GM12878 (cell line): ENCODE data around the gene IZUMO3.

Experiments
- CREB1 ChIP-seq: IDR thresholded peaks from 2 replicates; pipeline ENCODE4 v1.6.1; 2012; ENCODE audit warnings: low read depth, mild to moderate bottlenecking, inconsistent platforms
- ESRRA ChIP-seq: IDR thresholded peaks from 2 replicates; pipeline ENCODE4 v1.6.1; 2012; ENCODE audit warnings: mild to moderate bottlenecking, low read length, improper control_type of control experiment
- EZH2 ChIP-seq: IDR thresholded peaks from 2 replicates; pipeline ENCODE4 v1.6.1; 2012; ENCODE audit warnings: low read depth, mild to moderate bottlenecking, control low read depth, inconsistent platforms, low read length, borderline replicate concordance; ENCODE audit not compliant: control insufficient read depth
- MXI1 ChIP-seq: fragments of 150-350 bp; IDR thresholded peaks from 2 replicates; pipeline ENCODE4 v1.6.1; 2011; ENCODE audit warnings: low read depth, mild to moderate bottlenecking, inconsistent platforms, low read length, improper control_type of control experiment
- POLR2A ChIP-seq: IDR thresholded peaks from 2 replicates; pipeline ENCODE4 v1.6.1; 2011; ENCODE audit warnings: low read depth, mild to moderate bottlenecking, low read length
- RBBP5 ChIP-seq: fragments of 200-600 bp; sonication (generic); conservative IDR thresholded peaks from 2 replicates; pipeline ENCODE4 v1.6.1; 2016
- SIX5 ChIP-seq: IDR thresholded peaks from 2 replicates; pipeline ENCODE4 v1.6.1; 2011; ENCODE audit warnings: mild to moderate bottlenecking, low read depth, low read length, moderate library complexity; ENCODE audit not compliant: severe bottlenecking
- SREBF2 ChIP-seq: IDR thresholded peaks from 2 replicates; pipeline ENCODE4 v1.6.1; 2012; ENCODE audit warnings: mild to moderate bottlenecking, low read length
- TF ChIP-seq, protein P1 (sequence below), 3 experiments: IDR thresholded peaks in 2 of 3; conservative IDR thresholded peaks in 1 of 3; 2 replicates each; pipeline ENCODE4 v1.5.1; 2011; ENCODE audit warnings: low read depth in 3 of 3, low read length in 3 of 3, mild to moderate bottlenecking in 3 of 3, control low read depth in 2 of 3, moderate library complexity in 2 of 3, inconsistent platforms in 1 of 3, mixed read lengths in 1 of 3; ENCODE audit not compliant: control insufficient read depth in 2 of 3, insufficient read depth in 1 of 3; ENCODE audit errors: extremely low read depth in 1 of 3
- TF ChIP-seq, protein P2 (sequence below): IDR thresholded peaks from 2 replicates; pipeline ENCODE4 v1.6.1; 2012; ENCODE audit warnings: low read depth, low read length, improper control_type of control experiment

DNA sequence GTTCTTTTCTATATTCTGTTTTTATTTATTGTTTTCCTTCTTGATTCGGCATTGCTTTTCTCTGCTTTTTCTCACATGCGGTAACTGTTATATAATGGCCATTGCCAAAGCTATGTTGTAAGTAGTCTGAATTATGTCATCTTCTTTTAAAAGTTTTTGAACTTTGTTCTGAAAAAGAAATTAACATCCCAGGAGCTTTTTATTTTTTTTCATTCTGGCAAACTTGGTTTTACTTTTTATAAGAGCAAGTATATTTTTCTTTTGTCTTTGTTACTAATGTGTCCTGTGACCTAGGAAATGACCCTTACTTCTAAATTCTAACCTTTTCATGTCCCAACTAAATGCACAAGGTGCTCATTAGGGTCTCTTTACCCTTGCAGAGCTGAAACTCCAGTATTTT lies 26.7 kb upstream of the IZUMO3 start:
- TF ChIP-seq POLR2A (no peak), MXI1 (no peak), RBBP5 (no peak), SREBF2 (no peak), ESRRA (no peak), SIX5 (no peak), EZH2 (no peak), CREB1 (no peak)
- TF ChIP-seq, protein P1, sequence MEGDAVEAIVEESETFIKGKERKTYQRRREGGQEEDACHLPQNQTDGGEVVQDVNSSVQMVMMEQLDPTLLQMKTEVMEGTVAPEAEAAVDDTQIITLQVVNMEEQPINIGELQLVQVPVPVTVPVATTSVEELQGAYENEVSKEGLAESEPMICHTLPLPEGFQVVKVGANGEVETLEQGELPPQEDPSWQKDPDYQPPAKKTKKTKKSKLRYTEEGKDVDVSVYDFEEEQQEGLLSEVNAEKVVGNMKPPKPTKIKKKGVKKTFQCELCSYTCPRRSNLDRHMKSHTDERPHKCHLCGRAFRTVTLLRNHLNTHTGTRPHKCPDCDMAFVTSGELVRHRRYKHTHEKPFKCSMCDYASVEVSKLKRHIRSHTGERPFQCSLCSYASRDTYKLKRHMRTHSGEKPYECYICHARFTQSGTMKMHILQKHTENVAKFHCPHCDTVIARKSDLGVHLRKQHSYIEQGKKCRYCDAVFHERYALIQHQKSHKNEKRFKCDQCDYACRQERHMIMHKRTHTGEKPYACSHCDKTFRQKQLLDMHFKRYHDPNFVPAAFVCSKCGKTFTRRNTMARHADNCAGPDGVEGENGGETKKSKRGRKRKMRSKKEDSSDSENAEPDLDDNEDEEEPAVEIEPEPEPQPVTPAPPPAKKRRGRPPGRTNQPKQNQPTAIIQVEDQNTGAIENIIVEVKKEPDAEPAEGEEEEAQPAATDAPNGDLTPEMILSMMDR (IDR thresholded peaks at IDR 0.05 in 2 of 3, conservative IDR thresholded peaks at IDR 0.05 in 1 of 3; ENCODE audit: control insufficient read depth in 2 of 3, extremely low read depth in 1 of 3, insufficient read depth in 1 of 3, low read depth in 3 of 3, low read length in 3 of 3): no peak
- TF ChIP-seq, protein P2, sequence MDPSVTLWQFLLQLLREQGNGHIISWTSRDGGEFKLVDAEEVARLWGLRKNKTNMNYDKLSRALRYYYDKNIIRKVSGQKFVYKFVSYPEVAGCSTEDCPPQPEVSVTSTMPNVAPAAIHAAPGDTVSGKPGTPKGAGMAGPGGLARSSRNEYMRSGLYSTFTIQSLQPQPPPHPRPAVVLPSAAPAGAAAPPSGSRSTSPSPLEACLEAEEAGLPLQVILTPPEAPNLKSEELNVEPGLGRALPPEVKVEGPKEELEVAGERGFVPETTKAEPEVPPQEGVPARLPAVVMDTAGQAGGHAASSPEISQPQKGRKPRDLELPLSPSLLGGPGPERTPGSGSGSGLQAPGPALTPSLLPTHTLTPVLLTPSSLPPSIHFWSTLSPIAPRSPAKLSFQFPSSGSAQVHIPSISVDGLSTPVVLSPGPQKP: no peak
